ENCODE results near the gene GLDN. TPM values are rescaled to one million over a fixed set of nuclear protein-coding genes. Genes with fewer than 3 reads are reported as not detected.

GLDN gene
- total RNA-seq, 2 donors from 2014 or later, result not detected

Other genes starting within 250 kb of the GLDN start
- under 1 TPM; 0.14 to 0.30 TPM for gene TNFAIP8L3, start 246.7 kb upstream of the GLDN start, total RNA-seq
- gene CYP19A1, start 3.1 kb upstream of the GLDN start, total RNA-seq, result not detected

Measured in activated T-cell treated with anti-CD3 and anti-CD28 coated beads, Interleukin-2, amount 50 U/mL, for 72 hours (primary cell).